A673 (cell line): ENCODE results near the gene DCAF15. TPM values are rescaled to one million over a fixed set of nuclear protein-coding genes. Genes with fewer than 3 reads are reported as not detected.

Experiments
- BruUV-seq: library from RNA; stranded (reverse); fragments of 400-500 nt; replicated peaks from 2 replicates; lab custom pipeline; 2021; lab: Mats Ljungman, UMichigan
- CTCF ChIA-PET: fragments of 300-600 bp; sonication (Branson Sonifier 250); formaldehyde crosslinking; loops from one replicate; lab custom pipeline; 2022; ENCODE audit warnings: antibody characterized with exemption; lab: Charles Lee
- POLR2A ChIA-PET: fragments of 300-600 bp; sonication (Branson Sonifier 250); formaldehyde crosslinking; loops from one replicate; lab custom pipeline; 2022; ENCODE audit warnings: antibody characterized with exemption; ENCODE audit not compliant: low non-redundant PET; lab: Charles Lee
- DNase-seq: peaks from one replicate; pipeline ENCODE4 v3.0.0-alpha.2; 2015; ENCODE audit warnings: low spot score
- H3K27ac ChIP-seq: fragments of 200-600 bp; sonication (generic); 2 replicates; pipeline ENCODE4 v1.5.1; 2016; ENCODE audit warnings: mixed run types, low read depth, mild to moderate bottlenecking, mixed read lengths, antibody characterized with exemption, low read length; ENCODE audit not compliant: poor library complexity, severe bottlenecking
- H3K27me3 ChIP-seq: fragments of 200-600 bp; sonication (generic); replicated peaks from 2 replicates; pipeline ENCODE4 v1.6.1; 2017; ENCODE audit warnings: mixed run types, low read depth, mild to moderate bottlenecking, mixed read lengths, antibody characterized with exemption, low read length; ENCODE audit not compliant: insufficient read depth, poor library complexity
- H3K36me3 ChIP-seq: fragments of 200-600 bp; sonication (generic); 2 replicates; pipeline ENCODE4 v1.6.1; 2016; ENCODE audit warnings: mixed run types, mild to moderate bottlenecking, mixed read lengths, antibody characterized with exemption, low read length; ENCODE audit not compliant: insufficient read depth, poor library complexity, severe bottlenecking
- H3K4me1 ChIP-seq: fragments of 200-600 bp; sonication (generic); 2 replicates; pipeline ENCODE4 v1.6.1; 2017; ENCODE audit warnings: mixed run types, mild to moderate bottlenecking, mixed read lengths, antibody characterized with exemption, low read length; ENCODE audit not compliant: insufficient read depth, poor library complexity, severe bottlenecking
- H3K4me3 ChIP-seq: fragments of 200-600 bp; sonication (generic); 2 replicates; pipeline ENCODE4 v1.5.1; 2016; ENCODE audit warnings: low read depth, mixed run types, mild to moderate bottlenecking, mixed read lengths, low read length; ENCODE audit not compliant: poor library complexity, severe bottlenecking
- H3K9me3 ChIP-seq: fragments of 200-600 bp; sonication (generic); 2 replicates; pipeline ENCODE4 v1.6.1; 2016; ENCODE audit warnings: mixed run types, low read depth, mild to moderate bottlenecking, mixed read lengths, antibody characterized with exemption, low read length; ENCODE audit not compliant: poor library complexity, severe bottlenecking
- CTCF ChIP-seq: fragments of 300-800, 200-600 bp; sonication (generic); conservative IDR thresholded peaks from 2 replicates; pipeline ENCODE4 v1.5.1; 2017; ENCODE audit warnings: low read depth, mild to moderate bottlenecking, antibody characterized with exemption, low read length, moderate library complexity, mixed read lengths
- EZH2 ChIP-seq: fragments of 200-600 bp; sonication (generic); IDR thresholded peaks from 2 replicates; pipeline ENCODE4 v1.6.1; 2017; ENCODE audit warnings: borderline replicate concordance, low read depth, mild to moderate bottlenecking, mixed read lengths, antibody characterized with exemption, low read length; ENCODE audit not compliant: poor library complexity, severe bottlenecking
- intact Hi-C: fragments of 100-400 bp; cut with micrococcal nuclease; formaldehyde crosslinking; loops from one replicate; pipeline ENCODE4 v1.10.0; 2022; ENCODE audit not compliant: unreplicated experiment
- total RNA-seq: library from RNA; stranded (reverse); gene quantifications from 2 replicates; pipeline ENCODE4 v1.2.3, GENCODE V29; 2021

DCAF15 gene
- total RNA-seq, 1 experiment from 2014 or later, result 65.4 TPM

- Histone ChIP-seq H3K4me1 (no peaks in the 10 kb centered on the region), H3K27me3 (no peaks in the 10 kb centered on the region), H3K36me3 (peaks cover 4% of the 10 kb centered on the region), H3K9me3 (peaks cover 6% of the 10 kb centered on the region), H3K27ac (no peak overlapping the region), H3K4me3 (no peak overlapping the region)
- CTCF ChIA-PET, result no interaction called here
- TF ChIP-seq EZH2, result no peak
- TF ChIP-seq CTCF, result no peak
- BruUV-seq, result no TSS peak
- intact Hi-C loops, result no loop called here
- no peak for DNase-seq
- POLR2A ChIA-PET, result interaction anchor here (0.6 kb wide), 1 partner anchor 10 kb away, joined by 9 read pairs; no protein-coding TSS in a partner anchor
Observed at GRCh38 chr19:13998426-13998825, 46.1 kb downstream of the DCAF15 start.

DNA sequence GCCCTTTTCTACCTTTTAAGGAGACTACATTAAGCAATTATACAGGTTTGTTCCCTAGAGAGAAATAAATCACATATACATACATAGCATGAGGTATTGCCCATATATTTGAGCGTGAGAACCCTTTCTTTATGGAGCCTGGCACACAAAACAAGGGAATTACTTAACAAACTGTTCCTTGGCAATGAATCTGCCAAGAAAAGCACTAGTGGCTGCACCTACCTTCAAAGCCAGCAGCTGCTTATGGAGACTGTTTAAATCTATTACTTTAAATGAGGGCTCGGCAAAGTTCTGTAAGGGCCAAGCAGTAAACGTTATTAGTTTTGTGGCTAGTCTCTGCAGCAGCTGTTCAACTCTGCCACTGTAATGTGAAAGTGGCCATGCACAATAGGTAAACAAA is 46.8 kb downstream of the DCAF15 start:
- Histone ChIP-seq H3K27me3 (no peaks in the 10 kb centered on the region), H3K9me3 (peaks cover 6% of the 10 kb centered on the region), H3K4me1 (no peaks in the 10 kb centered on the region), H3K27ac (no peak overlapping the region), H3K4me3 (no peak overlapping the region), H3K36me3 (peaks cover 4% of the 10 kb centered on the region)
- DNase-seq, result no peak
- intact Hi-C loops, result no loop called here
- CTCF ChIA-PET, result no interaction called here
- POLR2A ChIA-PET, result no interaction called here
- TF ChIP-seq CTCF, result no peak
- TF ChIP-seq EZH2, result no peak
- no TSS peak for BruUV-seq

DNA sequence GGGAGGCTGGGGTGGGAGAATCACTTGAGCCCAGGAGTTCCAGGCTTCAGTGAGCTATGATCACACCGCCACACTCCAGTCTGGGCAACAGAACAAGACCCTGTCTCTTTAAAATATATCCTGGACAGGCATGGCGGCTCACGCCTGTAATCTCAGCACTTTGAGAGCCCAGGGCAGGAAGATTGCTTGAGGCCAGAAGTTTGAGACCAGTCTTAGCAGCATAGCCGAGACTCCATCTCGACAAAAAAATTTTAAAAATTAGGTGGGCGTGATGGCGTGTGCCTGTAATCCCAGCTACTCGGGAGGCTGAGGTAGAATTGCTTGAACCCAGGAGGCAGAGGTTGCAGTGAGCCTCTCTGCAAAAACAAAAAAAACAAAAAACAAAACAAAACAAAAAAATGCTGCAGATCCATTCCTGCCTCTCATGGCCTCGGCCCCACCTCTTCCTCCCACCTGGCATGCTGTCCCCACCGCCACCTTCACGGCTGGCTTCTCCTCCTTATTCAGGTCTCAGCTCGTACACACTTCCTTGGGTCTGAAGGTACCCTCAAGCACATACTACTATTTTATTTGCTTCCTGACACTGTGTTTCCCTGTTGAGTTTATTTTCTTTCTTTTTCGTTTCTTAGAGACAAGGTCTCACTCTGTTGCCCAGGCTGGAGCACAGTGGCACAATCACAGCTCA is 48.5 kb downstream of the DCAF15 start:
- Histone ChIP-seq H3K4me1 (peaks cover 7% of the 10 kb centered on the region), H3K4me3 (no peak overlapping the region), H3K36me3 (peaks cover 4% of the 10 kb centered on the region), H3K27me3 (no peaks in the 10 kb centered on the region), H3K27ac (no peak overlapping the region), H3K9me3 (peaks cover 6% of the 10 kb centered on the region)
- CTCF ChIA-PET, result no interaction called here
- no peak for DNase-seq
- no TSS peak for BruUV-seq
- TF ChIP-seq CTCF, result no peak
- TF ChIP-seq EZH2, result no peak
- intact Hi-C loops, result no loop called here
- POLR2A ChIA-PET, result no interaction called here
